Hepatocyte (in vitro differentiated cells): ENCODE measurements around the gene SLC46A1.

ENCODE experiments used
- CTCF ChIP-seq: fragments of 200-600 bp; sonication (generic); IDR thresholded peaks from 2 replicates; pipeline ENCODE4 v1.5.1; 2016; ENCODE audit warnings: antibody characterized with exemption, mild to moderate bottlenecking; ENCODE audit not compliant: poor library complexity
- EZH2 ChIP-seq: fragments of 200-600 bp; sonication (generic); IDR thresholded peaks from 2 replicates; pipeline ENCODE4 v1.6.1; 2016; ENCODE audit warnings: antibody characterized with exemption, mild to moderate bottlenecking, borderline replicate concordance
- EZH2phosphoT487 ChIP-seq: fragments of 200-600 bp; sonication (generic); IDR thresholded peaks from one replicate; pipeline ENCODE4 v1.6.1; 2018; ENCODE audit warnings: antibody characterized with exemption, mild to moderate bottlenecking, low read depth, moderate library complexity; ENCODE audit not compliant: unreplicated experiment, severe bottlenecking

DNA sequence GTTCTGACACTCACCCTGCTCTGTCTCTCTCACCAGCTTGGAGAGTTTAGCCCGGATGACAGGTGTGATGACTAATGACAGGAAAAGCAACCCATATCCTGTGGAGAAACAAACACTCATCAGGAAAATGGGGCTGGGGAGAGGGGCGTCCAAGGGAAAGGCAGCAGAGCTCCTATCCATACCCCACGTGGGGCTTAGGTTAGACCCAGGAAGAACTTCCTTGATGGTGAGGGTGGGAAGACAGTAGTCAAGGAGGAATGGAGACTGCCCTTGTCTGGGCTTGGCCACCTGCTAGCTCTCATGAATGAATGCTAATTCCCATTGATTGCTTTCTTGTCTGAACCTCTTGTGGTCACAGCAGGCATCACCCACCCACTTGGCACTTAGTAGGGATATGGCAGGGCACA is 3.8 kb downstream of the SLC46A1 start:
- TF ChIP-seq EZH2 (no peak), CTCF (no peak), EZH2phosphoT487 (no peak)
